Measurements from ENCODE around the gene NBPF19.
A peak's percentile ranks its signal among the peaks of the same experiment; 100 is the strongest.
"Not testable (repeated sequence)": the region's sequence is repeated elsewhere in the genome, so short reads cannot be mapped to it uniquely, and the experiment has no call there.

NBPF19 gene, protein sequence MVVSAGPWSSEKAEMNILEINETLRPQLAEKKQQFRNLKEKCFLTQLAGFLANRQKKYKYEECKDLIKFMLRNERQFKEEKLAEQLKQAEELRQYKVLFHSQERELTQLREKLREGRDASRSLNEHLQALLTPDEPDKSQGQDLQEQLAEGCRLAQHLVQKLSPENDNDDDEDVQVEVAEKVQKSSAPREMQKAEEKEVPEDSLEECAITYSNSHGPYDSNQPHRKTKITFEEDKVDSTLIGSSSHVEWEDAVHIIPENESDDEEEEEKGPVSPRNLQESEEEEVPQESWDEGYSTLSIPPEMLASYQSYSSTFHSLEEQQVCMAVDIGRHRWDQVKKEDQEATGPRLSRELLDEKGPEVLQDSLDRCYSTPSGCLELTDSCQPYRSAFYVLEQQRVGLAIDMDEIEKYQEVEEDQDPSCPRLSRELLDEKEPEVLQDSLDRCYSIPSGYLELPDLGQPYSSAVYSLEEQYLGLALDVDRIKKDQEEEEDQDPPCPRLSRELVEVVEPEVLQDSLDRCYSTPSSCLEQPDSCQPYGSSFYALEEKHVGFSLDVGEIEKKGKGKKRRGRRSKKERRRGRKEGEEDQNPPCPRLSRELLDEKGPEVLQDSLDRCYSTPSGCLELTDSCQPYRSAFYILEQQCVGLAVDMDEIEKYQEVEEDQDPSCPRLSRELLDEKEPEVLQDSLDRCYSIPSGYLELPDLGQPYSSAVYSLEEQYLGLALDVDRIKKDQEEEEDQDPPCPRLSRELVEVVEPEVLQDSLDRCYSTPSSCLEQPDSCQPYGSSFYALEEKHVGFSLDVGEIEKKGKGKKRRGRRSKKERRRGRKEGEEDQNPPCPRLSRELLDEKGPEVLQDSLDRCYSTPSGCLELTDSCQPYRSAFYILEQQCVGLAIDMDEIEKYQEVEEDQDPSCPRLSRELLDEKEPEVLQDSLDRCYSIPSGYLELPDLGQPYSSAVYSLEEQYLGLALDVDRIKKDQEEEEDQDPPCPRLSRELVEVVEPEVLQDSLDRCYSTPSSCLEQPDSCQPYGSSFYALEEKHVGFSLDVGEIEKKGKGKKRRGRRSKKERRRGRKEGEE (N-terminal part only)

GRCh38 chr1:149474745-149475144 is at the start of gene NBPF19:
Gene NBPF19, plus strand, starts transcription at chr1:149475045. Its CDS starts 888 bp downstream, at chr1:149475933.
- DNase-seq, result not testable (repeated sequence)

- DNase-seq, result not testable (repeated sequence)
Observed at GRCh38 chr1:149428317-149428716, 46.5 kb upstream of the NBPF19 start.

DNA sequence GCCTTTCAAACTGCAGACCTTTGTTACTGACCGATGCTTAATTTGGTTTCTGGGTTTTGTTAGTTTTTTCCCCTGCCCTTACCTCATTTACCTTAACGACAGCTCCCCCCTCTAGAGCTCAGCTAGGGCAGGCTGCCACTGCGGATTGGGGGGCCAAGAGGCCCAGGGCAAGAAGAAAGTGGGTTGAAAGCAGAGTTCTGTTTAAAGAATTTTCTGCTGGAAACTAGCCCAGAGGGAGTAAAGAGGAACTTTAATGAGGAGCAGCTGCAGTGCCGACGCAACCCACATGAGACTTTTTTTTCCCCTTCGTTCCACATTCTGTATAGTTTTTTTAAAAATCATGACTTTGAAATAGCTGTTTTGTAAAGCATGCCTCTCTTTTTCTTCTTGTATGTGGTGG is 29.4 kb upstream of the NBPF19 start:
- DNase-seq, result not testable (repeated sequence)

DNA sequence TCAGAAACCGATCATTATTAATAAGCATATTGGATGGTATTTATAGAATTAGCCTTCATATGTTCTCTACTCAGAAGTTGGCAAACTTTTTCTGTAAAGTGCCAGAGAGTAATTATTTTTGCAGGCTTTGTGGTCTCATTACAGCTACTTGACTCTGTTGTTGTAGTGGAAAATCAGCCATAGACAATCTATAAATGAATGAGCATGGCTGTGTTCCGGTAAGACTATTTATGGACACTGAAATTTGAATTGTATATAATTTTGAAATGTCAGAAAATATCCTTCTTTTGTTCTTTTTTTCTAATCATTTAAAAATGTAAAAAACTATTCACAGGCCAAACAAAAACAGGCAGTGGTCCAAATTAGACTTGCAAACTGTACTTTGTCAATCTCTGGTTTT is 22.6 kb upstream of the NBPF19 start:
- not testable (repeated sequence) for DNase-seq

GRCh38 chr1:149452652-149453051 is 22.2 kb upstream of the NBPF19 start:
- DNase-seq, result not testable (repeated sequence)

- peak; percentile 59 for DNase-seq
Observed at GRCh38 chr1:149558350-149558825, 83.5 kb downstream of the NBPF19 start.

- not testable (repeated sequence) for DNase-seq
Observed at GRCh38 chr1:149561806-149562205, 87.0 kb downstream of the NBPF19 start.

DNA sequence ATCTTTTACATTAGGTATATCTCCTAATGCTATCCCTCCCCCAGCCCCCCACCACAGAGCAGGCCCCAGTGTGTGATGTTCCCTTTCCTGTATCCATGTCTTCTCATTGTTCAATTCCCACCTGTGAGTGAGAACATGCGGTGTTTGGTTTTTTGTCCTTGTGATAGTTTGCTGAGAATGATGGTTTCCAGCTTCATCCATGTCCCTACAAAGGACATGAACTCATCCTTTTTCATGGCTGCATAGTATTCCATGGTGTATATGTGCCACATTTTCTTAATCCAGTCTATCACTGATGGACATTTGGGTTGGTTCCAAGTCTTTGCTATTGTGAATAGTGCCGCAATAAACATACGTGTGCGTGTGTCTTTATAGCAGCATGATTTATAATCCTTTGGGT is 90.6 kb downstream of the NBPF19 start:
- not testable (repeated sequence) for DNase-seq

DNA sequence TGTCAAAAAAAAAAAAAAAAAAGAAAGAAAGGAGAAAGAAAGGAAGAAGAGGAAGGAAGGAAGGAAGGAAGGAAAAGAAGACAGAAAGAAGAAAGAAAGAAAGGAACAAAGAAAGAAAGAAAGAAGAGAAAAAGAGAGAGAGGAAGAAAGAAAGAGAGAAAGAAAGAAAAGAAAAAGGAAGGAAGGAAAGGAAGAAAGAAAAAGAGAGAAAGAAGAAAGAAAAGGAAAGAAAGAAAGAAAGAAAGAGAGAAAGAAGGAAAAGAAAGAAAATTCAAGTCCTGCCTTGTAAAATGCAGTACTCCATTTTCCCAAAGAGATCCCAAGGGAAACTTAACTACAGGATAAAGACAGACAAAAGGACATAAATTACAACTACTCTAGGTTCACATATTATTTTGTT is 97.9 kb downstream of the NBPF19 start:
- DNase-seq, result not testable (repeated sequence)

DNA sequence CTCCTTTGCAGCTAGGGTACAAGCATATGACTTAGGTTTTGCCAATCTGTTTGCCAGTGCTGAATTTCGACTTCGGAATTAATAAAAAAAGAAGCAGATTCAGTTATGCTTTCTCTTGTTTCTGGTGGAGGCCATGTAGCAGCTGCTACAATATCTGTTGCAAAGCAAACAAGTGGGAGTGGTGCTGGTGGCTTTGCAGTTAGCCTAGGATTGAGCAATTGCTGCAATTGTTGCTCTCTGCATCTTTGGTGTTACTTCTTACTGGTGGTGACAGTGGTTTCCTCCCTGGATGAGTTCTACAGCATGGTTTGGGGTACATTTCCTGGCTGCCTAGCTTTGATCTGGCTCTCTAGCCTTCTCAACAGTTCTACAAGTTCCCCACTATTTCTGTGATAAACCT is 110.7 kb downstream of the NBPF19 start:
- peak; percentile 46 for DNase-seq

Measured in activated CD8-positive, alpha-beta memory T cell treated with anti-CD3 and anti-CD28 coated beads, Interleukin-2, amount 50 U/mL, for 4 hours (primary cell).